ENCODE data around the gene SLC2A9. TPM values are rescaled to one million over a fixed set of nuclear protein-coding genes. Genes with fewer than 3 reads are reported as not detected.
A peak's percentile ranks its signal among the peaks of the same experiment; 100 is the strongest.

The SLC2A9 gene
- total RNA-seq, 1 donor from 2014 or later = 2.0 TPM

- no peak for DNase-seq (ENCODE audit: low read depth)
- H3K4me3 ChIP-seq (ENCODE audit: low read depth, low read length) = no peak overlapping the region
- TF ChIP-seq CTCF (conservative IDR thresholded peaks at IDR 0.05; ENCODE audit: low read depth, low read length) = no peak
Measured at GRCh38 chr4:9953089-9953488, 68.2 kb downstream of the SLC2A9 start.

- H3K4me3 ChIP-seq (ENCODE audit: low read depth, low read length) = no peak overlapping the region
- TF ChIP-seq CTCF (conservative IDR thresholded peaks at IDR 0.05; ENCODE audit: low read depth, low read length) = no peak
- DNase-seq (ENCODE audit: low read depth) = peak; percentile 29
Measured at GRCh38 chr4:9952415-9952950, 68.8 kb downstream of the SLC2A9 start.

GRCh38 chr4:9949573-9949972, 71.7 kb downstream of the SLC2A9 start:
- no peak for TF ChIP-seq CTCF (conservative IDR thresholded peaks at IDR 0.05; ENCODE audit: low read depth, low read length)
- H3K4me3 ChIP-seq (ENCODE audit: low read depth, low read length) = no peak overlapping the region
- no peak for DNase-seq (ENCODE audit: low read depth)

GRCh38 chr4:9947168-9948062, 73.9 kb downstream of the SLC2A9 start:
- no peak for TF ChIP-seq CTCF (conservative IDR thresholded peaks at IDR 0.05; ENCODE audit: low read depth, low read length)
- no peak overlapping the region for H3K4me3 ChIP-seq (ENCODE audit: low read depth, low read length)
- DNase-seq (ENCODE audit: low read depth) = no peak

- no peak for DNase-seq (ENCODE audit: low read depth)
- H3K4me3 ChIP-seq (ENCODE audit: low read depth, low read length) = no peak overlapping the region
- TF ChIP-seq CTCF (conservative IDR thresholded peaks at IDR 0.05; ENCODE audit: low read depth, low read length) = no peak
Measured at GRCh38 chr4:9946170-9946569, 75.1 kb downstream of the SLC2A9 start.

GRCh38 chr4:9944431-9945425, 76.6 kb downstream of the SLC2A9 start:
- TF ChIP-seq CTCF (conservative IDR thresholded peaks at IDR 0.05; ENCODE audit: low read depth, low read length) = no peak
- no peak for DNase-seq (ENCODE audit: low read depth)
- no peak overlapping the region for H3K4me3 ChIP-seq (ENCODE audit: low read depth, low read length)
